Ishikawa (cell line): ENCODE measurements around the gene IPO11.

Source experiments
- CEBPB ChIP-seq: IDR thresholded peaks from 2 replicates; pipeline ENCODE4 v1.6.1; 2012
- CREB1 ChIP-seq: IDR thresholded peaks from 2 replicates; pipeline ENCODE4 v1.6.1; 2012; ENCODE audit warnings: low read depth
- EGR1 ChIP-seq: IDR thresholded peaks from 2 replicates; pipeline ENCODE4 v1.6.1; 2012
- EP300 ChIP-seq: IDR thresholded peaks from 2 replicates; pipeline ENCODE4 v1.6.1; 2012; ENCODE audit warnings: borderline replicate concordance
- FOXM1 ChIP-seq: IDR thresholded peaks from 2 replicates; pipeline ENCODE4 v1.6.1; 2012; ENCODE audit warnings: low read depth, borderline replicate concordance
- MAX ChIP-seq: IDR thresholded peaks from 2 replicates; pipeline ENCODE4 v1.6.1; 2012
- NFIC ChIP-seq: IDR thresholded peaks from 2 replicates; pipeline ENCODE4 v1.6.1; 2012
- RAD21 ChIP-seq: IDR thresholded peaks from 2 replicates; pipeline ENCODE4 v1.6.1; 2012; ENCODE audit warnings: low read depth
- REST ChIP-seq: IDR thresholded peaks from 2 replicates; pipeline ENCODE4 v1.6.1; 2012; ENCODE audit warnings: low read depth, mild to moderate bottlenecking
- TAF1 ChIP-seq: IDR thresholded peaks from 2 replicates; pipeline ENCODE4 v1.6.1; 2012; ENCODE audit warnings: low read depth, mild to moderate bottlenecking
- TCF12 ChIP-seq: IDR thresholded peaks from 2 replicates; pipeline ENCODE4 v1.6.1; 2012; ENCODE audit warnings: low read depth
- TEAD4 ChIP-seq: IDR thresholded peaks from 2 replicates; pipeline ENCODE4 v1.6.1; 2012
- USF1 ChIP-seq: IDR thresholded peaks from 2 replicates; pipeline ENCODE4 v1.6.1; 2012
- YY1 ChIP-seq: IDR thresholded peaks from 2 replicates; pipeline ENCODE4 v1.6.1; 2012; ENCODE audit warnings: low read depth
- ZBTB7A ChIP-seq: IDR thresholded peaks from 2 replicates; pipeline ENCODE4 v1.6.1; 2012; ENCODE audit warnings: low read depth

Gene IPO11

GRCh38 chr5:62594364-62594984 lies 181.9 kb downstream of the IPO11 start:
- TF ChIP-seq EGR1 (no peak), MAX (no peak)

- TF ChIP-seq ZBTB7A (no peak), MAX (no peak), YY1 (no peak)
Measured at GRCh38 chr5:62596096-62596495, 183.5 kb downstream of the IPO11 start.

GRCh38 chr5:62596691-62597090 lies 184.1 kb downstream of the IPO11 start:
- TF ChIP-seq NFIC (no peak), RAD21 (no peak), ZBTB7A (no peak), EP300 (no peak), EGR1 (no peak)

- TF ChIP-seq RAD21 (no peak), CREB1 (no peak), NFIC (no peak), YY1 (no peak), EP300 (no peak), MAX (no peak), EGR1 (no peak), REST (no peak), USF1 (no peak), ZBTB7A (no peak), TEAD4 (no peak), CEBPB (no peak), TAF1 (no peak), TCF12 (no peak), FOXM1 (no peak)
Measured at GRCh38 chr5:62597314-62597713, 184.8 kb downstream of the IPO11 start.

- TF ChIP-seq YY1 (no peak), ZBTB7A (no peak), CREB1 (no peak), CEBPB (no peak), NFIC (no peak), EGR1 (no peak), FOXM1 (no peak)
Measured at GRCh38 chr5:62600560-62601252, 188.1 kb downstream of the IPO11 start.

GRCh38 chr5:62603934-62604333 lies 191.4 kb downstream of the IPO11 start:
- TF ChIP-seq EGR1, result no peak

GRCh38 chr5:62605638-62606037 lies 193.1 kb downstream of the IPO11 start:
- TF ChIP-seq EP300 (no peak), EGR1 (no peak), TEAD4 (no peak), ZBTB7A (no peak), CEBPB (no peak), REST (no peak), MAX (no peak), RAD21 (no peak), TCF12 (no peak), FOXM1 (no peak), CREB1 (no peak), USF1 (no peak), NFIC (no peak), TAF1 (no peak), YY1 (no peak)
